H1 (cell line): ENCODE data around the gene MAP4K5. TPM values are rescaled to one million over a fixed set of nuclear protein-coding genes. Genes with fewer than 3 reads are reported as not detected.

ENCODE experiments used
- CTCF ChIA-PET: fragments of 300-600 bp; sonication (Branson Sonifier 250); formaldehyde crosslinking; loops from one replicate; lab custom pipeline; 2021; ENCODE audit not compliant: partially characterized antibody; lab: Charles Lee
- POLR2A ChIA-PET: fragments of 300-600 bp; sonication (Branson Sonifier 250); formaldehyde crosslinking; loops from one replicate; lab custom pipeline; 2021; ENCODE audit warnings: inconsistent platforms; ENCODE audit not compliant: partially characterized antibody; lab: Charles Lee
- DNase-seq, 2 experiments: peaks; one replicate each; pipeline versions ENCODE4 v3.0.0 to v3.0.0-alpha.2; 2010 to 2022; ENCODE audit warnings: low spot score in 2 of 2, low read depth in 1 of 2, mixed read lengths in 1 of 2
- FAIRE-seq: peaks from 2 replicates; lab custom pipeline; 2011; peaks lifted over from hg19 to GRCh38; lab: Jason Lieb, UNC
- H2AFZ ChIP-seq: 2 replicates; pipeline ENCODE4 v1.8.1; 2012; ENCODE audit warnings: low read length, inconsistent platforms
- H2AK5ac ChIP-seq: 2 replicates; pipeline ENCODE4 v1.6.1; 2013; ENCODE audit warnings: low read depth, low read length
- H2BK120ac ChIP-seq: replicated peaks from 2 replicates; pipeline ENCODE3; 2013; ENCODE audit warnings: low read depth, low read length, inconsistent platforms
- H2BK12ac ChIP-seq: 2 replicates; pipeline ENCODE4 v1.6.1; 2013; ENCODE audit warnings: low read depth, low read length
- H2BK15ac ChIP-seq: 2 replicates; pipeline ENCODE4 v1.6.1; 2013; ENCODE audit warnings: low read length
- H2BK20ac ChIP-seq: 2 replicates; pipeline ENCODE4 v1.6.1; 2013; ENCODE audit warnings: low read length
- H2BK5ac ChIP-seq: 2 replicates; pipeline ENCODE4 v1.6.1; 2013; ENCODE audit warnings: low read depth, low read length
- H3K14ac ChIP-seq: 2 replicates; pipeline ENCODE4 v1.6.1; 2013; ENCODE audit warnings: inconsistent platforms; ENCODE audit not compliant: insufficient read length
- H3K18ac ChIP-seq: 2 replicates; pipeline ENCODE4 v1.6.1; 2013; ENCODE audit warnings: low read length; ENCODE audit errors: extremely low read depth
- H3K23ac ChIP-seq: 2 replicates; pipeline ENCODE4 v1.6.1; 2013; ENCODE audit warnings: inconsistent platforms; ENCODE audit not compliant: insufficient read length
- H3K23me2 ChIP-seq: 2 replicates; pipeline ENCODE4 v1.6.1; 2013; ENCODE audit warnings: low read depth, low read length
- H3K27ac ChIP-seq: 2 replicates; pipeline ENCODE4 v1.6.1; 2011; ENCODE audit warnings: low read depth, low read length, inconsistent platforms
- H3K27me3 ChIP-seq, 4 experiments: replicated peaks in 1 of 4; 1 replicate in 1 of 4; 2 replicates in 3 of 4; pipeline versions ENCODE4 v1.6.1 to v1.8.1; 2011 to 2013; ENCODE audit warnings: low read length in 3 of 4, mild to moderate bottlenecking in 3 of 4, inconsistent platforms in 2 of 4, mixed read lengths in 2 of 4, moderate library complexity in 1 of 4; ENCODE audit not compliant: control insufficient read depth in 3 of 4, insufficient read depth in 3 of 4; ENCODE audit errors: extremely low read depth in 1 of 4
- H3K36me3 ChIP-seq, 4 experiments: 2 replicates each; pipeline versions ENCODE4 v1.6.1 to v1.8.1; 2011 to 2013; ENCODE audit warnings: mild to moderate bottlenecking in 4 of 4, low read length in 3 of 4, moderate library complexity in 2 of 4, control low read depth in 1 of 4, inconsistent platforms in 1 of 4; ENCODE audit not compliant: insufficient read depth in 4 of 4, control insufficient read depth in 2 of 4
- H3K4ac ChIP-seq: replicated peaks from 2 replicates; pipeline ENCODE3; 2013; ENCODE audit warnings: low read length, low read depth, mixed read lengths, inconsistent platforms; ENCODE audit not compliant: insufficient read length
- H3K4me1 ChIP-seq, 4 experiments: replicated peaks in 1 of 4; 1 replicate in 1 of 4; 2 replicates in 3 of 4; pipeline versions ENCODE4 v1.6.1 to v1.8.1; 2011 to 2013; ENCODE audit warnings: low read length in 3 of 4, inconsistent platforms in 2 of 4, mixed read lengths in 1 of 4; ENCODE audit not compliant: insufficient read depth in 4 of 4, control insufficient read depth in 3 of 4
- H3K4me2 ChIP-seq, 2 experiments: 2 replicates each; pipeline versions ENCODE4 v1.6.1 to v1.8.1; 2011 to 2013; ENCODE audit warnings: low read depth in 2 of 2, low read length in 2 of 2, control low read depth in 1 of 2, inconsistent platforms in 1 of 2, mild to moderate bottlenecking in 1 of 2; ENCODE audit not compliant: insufficient read depth in 1 of 2
- H3K4me3 ChIP-seq, 4 experiments: fragments of 200-600, 300-600 bp in 1 of 4; sonication (generic), shearing (Covaris generic), sonication (Bioruptor Twin) in 1 of 4; 2 replicates each; pipeline versions ENCODE4 v1.5.1 to v1.8.1; 2011 to 2016; ENCODE audit warnings: low read length in 4 of 4, low read depth in 3 of 4, control low read depth in 2 of 4, inconsistent platforms in 2 of 4, mild to moderate bottlenecking in 2 of 4, mixed read lengths in 1 of 4, moderate library complexity in 1 of 4; ENCODE audit not compliant: insufficient read depth in 2 of 4; ENCODE audit errors: extremely low read depth in 1 of 4
- H3K56ac ChIP-seq: replicated peaks from 2 replicates; pipeline ENCODE3; 2013; ENCODE audit warnings: low read depth, mild to moderate bottlenecking, mixed read lengths, low read length, inconsistent platforms; ENCODE audit not compliant: insufficient read length
- H3K79me1 ChIP-seq: 2 replicates; pipeline ENCODE4 v1.6.1; 2013; ENCODE audit warnings: low read depth, low read length, control low read depth
- H3K79me2 ChIP-seq, 2 experiments: 2 replicates each; pipeline versions ENCODE4 v1.6.1 to v1.8.1; 2012 to 2013; ENCODE audit warnings: low read length in 2 of 2, mild to moderate bottlenecking in 2 of 2, inconsistent platforms in 1 of 2; ENCODE audit not compliant: insufficient read depth in 2 of 2, control insufficient read depth in 1 of 2
- H3K9ac ChIP-seq, 4 experiments: replicated peaks in 1 of 4; 1 replicate in 1 of 4; 2 replicates in 3 of 4; pipeline versions ENCODE4 v1.6.1 to v1.8.1; 2011 to 2013; ENCODE audit warnings: low read depth in 3 of 4, low read length in 3 of 4, control low read depth in 2 of 4, mild to moderate bottlenecking in 2 of 4, moderate library complexity in 2 of 4, inconsistent platforms in 1 of 4; ENCODE audit errors: extremely low read depth in 1 of 4
- H3K9me3 ChIP-seq, 2 experiments: 2 replicates each; pipeline versions ENCODE4 v1.6.1 to v1.8.1; 2012 to 2013; ENCODE audit warnings: mild to moderate bottlenecking in 2 of 2, moderate library complexity in 2 of 2, control low read depth in 1 of 2, inconsistent platforms in 1 of 2, low read depth in 1 of 2, low read length in 1 of 2, mixed read lengths in 1 of 2; ENCODE audit not compliant: insufficient read depth in 2 of 2
- H4K20me1 ChIP-seq, 2 experiments: replicated peaks in 1 of 2; 2 replicates each; pipeline versions ENCODE3 to v1.8.1; 2011 to 2013; ENCODE audit warnings: inconsistent platforms in 2 of 2, low read length in 2 of 2, mild to moderate bottlenecking in 1 of 2; ENCODE audit not compliant: insufficient read depth in 2 of 2, control insufficient read depth in 1 of 2
- H4K5ac ChIP-seq: 2 replicates; pipeline ENCODE4 v1.6.1; 2013; ENCODE audit warnings: low read length, low read depth, mixed read lengths, inconsistent platforms; ENCODE audit not compliant: insufficient read length
- H4K8ac ChIP-seq: 2 replicates; pipeline ENCODE4 v1.8.0; 2013; ENCODE audit warnings: mild to moderate bottlenecking, moderate library complexity, low read length, inconsistent platforms; ENCODE audit not compliant: insufficient read depth; ENCODE audit errors: extremely low read depth
- H4K91ac ChIP-seq: replicated peaks from 2 replicates; pipeline ENCODE3; 2013; ENCODE audit warnings: low read length, mixed read lengths, inconsistent platforms; ENCODE audit not compliant: insufficient read length
- ATF3 ChIP-seq: IDR thresholded peaks from 2 replicates; pipeline ENCODE4 v1.6.1; 2011; ENCODE audit warnings: low read depth, mild to moderate bottlenecking, low read length; ENCODE audit not compliant: insufficient read depth
- CBX5 ChIP-seq: fragments of 300-800, 300-1000 bp; sonication (generic); IDR thresholded peaks from 2 replicates; pipeline ENCODE4 v1.7.1; 2016; ENCODE audit warnings: antibody characterized with exemption, low read length, low read depth
- CHD1 ChIP-seq: IDR thresholded peaks from 2 replicates; pipeline ENCODE4 v1.6.1; 2012; ENCODE audit warnings: low read depth, low read length, improper control_type of control experiment
- KDM5A ChIP-seq: fragments of 200-600 bp; IDR thresholded peaks from 2 replicates; pipeline ENCODE4 v1.7.1; 2012; ENCODE audit warnings: mild to moderate bottlenecking, low read length, inconsistent platforms, mixed read lengths
- MAX ChIP-seq: IDR thresholded peaks from 2 replicates; pipeline ENCODE4 v1.6.1; 2012; ENCODE audit warnings: inconsistent platforms
- NRF1 ChIP-seq: IDR thresholded peaks from 2 replicates; pipeline ENCODE4 v1.6.1; 2011; ENCODE audit warnings: mild to moderate bottlenecking, low read depth, low read length, improper control_type of control experiment
- POLR2AphosphoS5 ChIP-seq: IDR thresholded peaks from 2 replicates; pipeline ENCODE4 v1.6.1; 2011; ENCODE audit warnings: low read depth, low read length
- POU5F1 ChIP-seq: IDR thresholded peaks from 2 replicates; pipeline ENCODE4 v1.6.1; 2011; ENCODE audit warnings: low read depth, mild to moderate bottlenecking, low read length, moderate library complexity
- RAD21 ChIP-seq, 2 experiments: IDR thresholded peaks in 1 of 2; conservative IDR thresholded peaks in 1 of 2; 2 replicates each; pipeline ENCODE4 v1.6.1; 2011; ENCODE audit warnings: low read depth in 2 of 2, low read length in 2 of 2, improper control_type of control experiment in 1 of 2, inconsistent platforms in 1 of 2, mild to moderate bottlenecking in 1 of 2, moderate library complexity in 1 of 2
- SAP30 ChIP-seq: fragments of 300-600 bp; sonication (generic); IDR thresholded peaks from 2 replicates; pipeline ENCODE4 v1.7.1; 2012; ENCODE audit warnings: low read length, moderate library complexity, mild to moderate bottlenecking, inconsistent platforms; ENCODE audit not compliant: insufficient read depth, insufficient replicate concordance
- SIX5 ChIP-seq: IDR thresholded peaks from 2 replicates; pipeline ENCODE4 v1.6.1; 2011; ENCODE audit warnings: mild to moderate bottlenecking, low read depth, low read length
- SRF ChIP-seq: IDR thresholded peaks from 2 replicates; pipeline ENCODE4 v1.6.1; 2011; ENCODE audit warnings: mild to moderate bottlenecking, low read depth, low read length, moderate library complexity
- TEAD4 ChIP-seq: IDR thresholded peaks from 2 replicates; pipeline ENCODE4 v1.6.1; 2012; ENCODE audit warnings: low read depth, low read length, inconsistent platforms, mixed read lengths
- ZNF274 ChIP-seq: IDR thresholded peaks from 2 replicates; pipeline ENCODE4 v1.7.0; 2012; ENCODE audit warnings: low read length, borderline replicate concordance; ENCODE audit errors: extremely low read depth
- WGBS, 2 experiments: shearing (Covaris generic) in 1 of 2; methylation state at CpG; one replicate each; pipeline versions ENCODE4 v1.1.6 to v1.1.7; 2013 to 2015; ENCODE audit warnings: low lambda C conversion rate in 2 of 2, mixed read lengths in 2 of 2, inconsistent platforms in 1 of 2, low coverage in 1 of 2, missing lambda C conversion rate in 1 of 2; ENCODE audit not compliant: insufficient replicate concordance in 2 of 2, insufficient coverage in 1 of 2, insufficient read length in 1 of 2; ENCODE audit errors: extremely low coverage in 1 of 2, missing lambda C conversion rate in 1 of 2; 5-methylcytosine and 5-hydroxymethylcytosine counted together
- polyA plus RNA-seq, 7 experiments: library from polyadenylated mRNA; depleted of rRNA in 3 of 7; stranded (reverse) in 5 of 7; unstranded in 2 of 7; fragments of >200 nt in 5 of 7; fragments of 200-250 nt in 2 of 7; gene quantifications; 1 replicate in 5 of 7; 2 replicates in 1 of 7; 4 replicates in 1 of 7; pipeline versions ENCODE4 v1.2.1 to v1.2.3, GENCODE V29; 2011 to 2013; ENCODE audit warnings: missing spikeins in 2 of 7, mixed read lengths in 2 of 7
- total RNA-seq: library from RNA; stranded (reverse); fragmentation: NEBNext Ultra II Directional; extraction: Animal tissue kit (Norgen Biotek cat#: 25700); gene quantifications from 2 replicates; pipeline ENCODE4 v1.2.1, GENCODE V29; 2021

Gene MAP4K5
- total and polyA plus RNA-seq, 2 of the 8 experiments (the other 6 are each of a cell fraction or from before 2014, with no cell fraction given), result 7.6 to 34.5 TPM

- no peak overlapping the region for H4K5ac ChIP-seq
- H3K4me2 ChIP-seq, result no peak overlapping the region
- DNase-seq (no peak), FAIRE-seq (no peak)
- H3K36me3 ChIP-seq, result peaks cover 2 to 36% (median 12%) of the 10 kb centered on the region in 4 experiments; a peak in 6 of 8 replicates
- H3K4me1 ChIP-seq, result no peaks in the 10 kb centered on the region
- H3K23me2 ChIP-seq, result no peaks in the 10 kb centered on the region
- ChIA-PET CTCF (interaction anchor here (0.6 to 1.3 kb wide), 3 partner anchors 11 to 352 kb away, joined by 3 to 5 read pairs (median 3); no protein-coding TSS in a partner anchor), POLR2A (no interaction called here)
- no peak overlapping the region for H2AK5ac ChIP-seq
- no peak overlapping the region for H4K91ac ChIP-seq
- H3K23ac ChIP-seq, result no peak overlapping the region
- no peak overlapping the region for H2BK15ac ChIP-seq
- H2AFZ ChIP-seq, result no peak overlapping the region
- no peak overlapping the region for H3K14ac ChIP-seq
- no peak overlapping the region for H2BK5ac ChIP-seq
- H3K18ac ChIP-seq, result no peak overlapping the region
- H3K79me2 ChIP-seq, result no peaks in the 10 kb centered on the region
- no peaks in the 10 kb centered on the region for H3K79me1 ChIP-seq
- no peak overlapping the region for H3K56ac ChIP-seq
- WGBS, 2 experiments, result 98% methylated on average over 7 of the region's 7 CpGs; no CpG with 5 or more reads in 1 of the 2 experiments
- H4K20me1 ChIP-seq, result no peaks in the 10 kb centered on the region
- H3K27ac ChIP-seq, result no peak overlapping the region
- peaks cover 0 to 3% of the 10 kb centered on the region in 2 experiments; a peak in 1 of 4 replicates for H3K9me3 ChIP-seq
- H2BK12ac ChIP-seq, result no peak overlapping the region
- H3K4ac ChIP-seq, result no peak overlapping the region
- H3K9ac ChIP-seq, result no peak overlapping the region
- no peaks in the 10 kb centered on the region for H3K27me3 ChIP-seq
- no peak overlapping the region for H2BK20ac ChIP-seq
- no peak overlapping the region for H2BK120ac ChIP-seq
- H4K8ac ChIP-seq, result no peak overlapping the region
- no peak overlapping the region for H3K4me3 ChIP-seq
- TF ChIP-seq CHD1 (no peak), POLR2AphosphoS5 (no peak), KDM5A (no peak), RAD21 (IDR thresholded peaks at IDR 0.05 in 1 of 2, conservative IDR thresholded peaks at IDR 0.05 in 1 of 2; ENCODE audit: low read depth in 2 of 2, low read length in 2 of 2) (no peak), CBX5 (no peak), POU5F1 (no peak), ATF3 (no peak), SRF (no peak), MAX (no peak), NRF1 (no peak), SIX5 (no peak), ZNF274 (no peak), SAP30 (no peak), TEAD4 (no peak)
Observed at GRCh38 chr14:50421499-50421898, 110.9 kb downstream of the MAP4K5 start.
